PC-3 (cell line): ENCODE measurements around the gene ABCC8. TPM values are rescaled to one million over a fixed set of nuclear protein-coding genes. Genes with fewer than 3 reads are reported as not detected.

Source experiments
- ATAC-seq: fragments of 200-7000 bp; cut with Tn5 transposase; 2 replicates; pipeline ENCODE4 v1.9.1; 2020; ENCODE audit warnings: mild to moderate bottlenecking, moderate library complexity
- BruUV-seq: library from RNA; stranded (reverse); fragments of 400-500 nt; replicated peaks from 2 replicates; lab custom pipeline; 2021; lab: Mats Ljungman, UMichigan
- CTCF ChIA-PET: fragments of 300-600 bp; sonication (Branson Sonifier 250); formaldehyde crosslinking; loops from one replicate; lab custom pipeline; 2022; ENCODE audit warnings: antibody characterized with exemption; lab: Charles Lee
- POLR2A ChIA-PET: fragments of 300-600 bp; sonication (Branson Sonifier 250); formaldehyde crosslinking; loops from one replicate; lab custom pipeline; 2022; ENCODE audit warnings: antibody characterized with exemption; ENCODE audit not compliant: unreplicated experiment; lab: Charles Lee
- DNase-seq: peaks from one replicate; pipeline ENCODE4 v3.0.0-alpha.2; 2015
- H2AFZ ChIP-seq: fragments of 300-600 bp; sonication (generic); 2 replicates; pipeline ENCODE4 v1.6.0; 2016; ENCODE audit warnings: antibody characterized with exemption, low read length
- H3F3A ChIP-seq: fragments of 300-600 bp; sonication (generic); one replicate; pipeline ENCODE4 v1.6.0; 2017; ENCODE audit warnings: antibody characterized with exemption, low read length, control low read depth, mild to moderate bottlenecking; ENCODE audit not compliant: unreplicated experiment
- H3K27ac ChIP-seq: fragments of 300-600 bp; sonication (generic); 2 replicates; pipeline ENCODE4 v1.5.1; 2016; ENCODE audit warnings: mild to moderate bottlenecking, low read length
- H3K27me3 ChIP-seq: fragments of 300-600 bp; sonication (generic); 2 replicates; pipeline ENCODE4 v1.6.1; 2016; ENCODE audit warnings: low read length, mixed read lengths
- H3K36me3 ChIP-seq: fragments of 300-600 bp; sonication (generic); 2 replicates; pipeline ENCODE4 v1.6.1; 2016; ENCODE audit warnings: low read depth, mixed run types, low read length, mixed read lengths
- H3K4me1 ChIP-seq: fragments of 300-600 bp; sonication (generic); 2 replicates; pipeline ENCODE4 v1.5.1; 2016; ENCODE audit warnings: low read length; ENCODE audit not compliant: insufficient read depth
- H3K4me2 ChIP-seq: fragments of 300-600 bp; sonication (generic); 2 replicates; pipeline ENCODE4 v1.6.0; 2016; ENCODE audit warnings: low read length
- H3K4me3 ChIP-seq: fragments of 300-600 bp; sonication (generic); 2 replicates; pipeline ENCODE4 v1.5.1; 2016; ENCODE audit warnings: mild to moderate bottlenecking, low read length, mixed read lengths
- H3K79me2 ChIP-seq: fragments of 300-600 bp; sonication (generic); 2 replicates; pipeline ENCODE4 v1.6.1; 2017; ENCODE audit warnings: low read length, mixed read lengths
- H3K9ac ChIP-seq: fragments of 300-600 bp; sonication (generic); 2 replicates; pipeline ENCODE4 v1.6.0; 2016; ENCODE audit warnings: mild to moderate bottlenecking, low read length
- H3K9me2 ChIP-seq: fragments of 300-600 bp; sonication (generic); replicated peaks from 2 replicates; pipeline ENCODE4 v1.6.1; 2016; ENCODE audit warnings: mixed run types, low read length, mixed read lengths
- H3K9me3 ChIP-seq: fragments of 300-600 bp; sonication (generic); 2 replicates; pipeline ENCODE4 v1.6.1; 2016; ENCODE audit warnings: low read length, mixed read lengths
- H4K20me1 ChIP-seq: fragments of 300-600 bp; sonication (generic); 2 replicates; pipeline ENCODE4 v1.6.1; 2016; ENCODE audit warnings: low read length, mixed read lengths
- CTCF ChIP-seq: fragments of 300-600 bp; sonication (generic); conservative IDR thresholded peaks from 2 replicates; pipeline ENCODE4 v1.5.1; 2017; ENCODE audit warnings: antibody characterized with exemption, low read depth, mild to moderate bottlenecking, low read length
- EZH2 ChIP-seq: fragments of 300-600 bp; sonication (generic); IDR thresholded peaks from one replicate; pipeline ENCODE4 v1.6.1; 2017; ENCODE audit warnings: antibody characterized with exemption, mild to moderate bottlenecking, low read length; ENCODE audit not compliant: unreplicated experiment
- EZH2phosphoT487 ChIP-seq: fragments of 300-600 bp; sonication (generic); IDR thresholded peaks from 2 replicates; pipeline ENCODE4 v1.6.1; 2018; ENCODE audit warnings: mild to moderate bottlenecking, antibody characterized with exemption, low read length, borderline replicate concordance
- intact Hi-C: fragments of 100-400 bp; cut with micrococcal nuclease; formaldehyde crosslinking; loops from 2 replicates; pipeline ENCODE4 v1.9.0; 2023
- total RNA-seq: library from RNA; depleted of rRNA; stranded (reverse); fragments of >200 nt; gene quantifications from 2 replicates; pipeline ENCODE4 v1.2.3, GENCODE V29; 2014

Gene ABCC8
- total RNA-seq, 1 experiment from 2014 or later: not detected

GRCh38 chr11:17500673-17501072 is 24.0 kb upstream of the ABCC8 start:
- Histone ChIP-seq H2AFZ (no peak overlapping the region), H3K4me3 (no peak overlapping the region), H3K36me3 (no peaks in the 10 kb centered on the region), H3K9me2 (no peaks in the 10 kb centered on the region), H3K27ac (no peak overlapping the region), H3F3A (no peaks in the 10 kb centered on the region), H3K4me1 (no peaks in the 10 kb centered on the region), H3K9ac (no peak overlapping the region), H3K27me3 (no peaks in the 10 kb centered on the region), H4K20me1 (no peaks in the 10 kb centered on the region), H3K4me2 (no peak overlapping the region), H3K9me3 (no peaks in the 10 kb centered on the region), H3K79me2 (no peaks in the 10 kb centered on the region)
- intact Hi-C loops: loop anchor here (10.0 kb wide), 1 partner anchor 266 kb away; no protein-coding TSS in a partner anchor
- ChIA-PET POLR2A (no interaction called here), CTCF (no interaction called here)
- DNase-seq (no peak), ATAC-seq (no peak)
- BruUV-seq: no TSS peak
- TF ChIP-seq EZH2 (no peak), CTCF (no peak), EZH2phosphoT487 (no peak)

GRCh38 chr11:17498475-17498874 is 21.8 kb upstream of the ABCC8 start:
- Histone ChIP-seq H4K20me1 (no peaks in the 10 kb centered on the region), H2AFZ (no peak overlapping the region), H3F3A (no peaks in the 10 kb centered on the region), H3K9me3 (no peaks in the 10 kb centered on the region), H3K27me3 (no peaks in the 10 kb centered on the region), H3K4me1 (no peaks in the 10 kb centered on the region), H3K36me3 (no peaks in the 10 kb centered on the region), H3K27ac (no peak overlapping the region), H3K9ac (no peak overlapping the region), H3K79me2 (no peaks in the 10 kb centered on the region), H3K4me3 (no peak overlapping the region), H3K4me2 (no peak overlapping the region), H3K9me2 (no peaks in the 10 kb centered on the region)
- TF ChIP-seq EZH2 (no peak), CTCF (peak; percentile 43; the same call in 1 of the 2 replicates), EZH2phosphoT487 (no peak)
- BruUV-seq: no TSS peak
- DNase-seq: peak; percentile 29
- intact Hi-C loops: no loop called here
- POLR2A ChIA-PET: no interaction called here
- ATAC-seq: peak; percentile 61
- CTCF ChIA-PET: interaction anchor here (0.6 to 1.4 kb wide), 3 partner anchors 29 to 115 kb away, joined by 3 to 5 read pairs (median 4); no protein-coding TSS in a partner anchor

- BruUV-seq: no TSS peak
- no peak for ATAC-seq
These were observed 21.4 kb upstream of the ABCC8 start for GRCh38 chr11:17498058-17498457.

More at GRCh38 chr11:17498058-17498457, 21.4 kb upstream of the ABCC8 start:
- Histone ChIP-seq H3K4me3 (no peak overlapping the region), H3K9ac (no peak overlapping the region), H3K9me2 (no peaks in the 10 kb centered on the region), H3K4me1 (no peaks in the 10 kb centered on the region), H3K36me3 (no peaks in the 10 kb centered on the region), H3K27me3 (no peaks in the 10 kb centered on the region), H4K20me1 (no peaks in the 10 kb centered on the region), H3K9me3 (no peaks in the 10 kb centered on the region), H3K4me2 (no peak overlapping the region), H3K27ac (no peak overlapping the region), H2AFZ (no peak overlapping the region), H3K79me2 (no peaks in the 10 kb centered on the region), H3F3A (no peaks in the 10 kb centered on the region)
- TF ChIP-seq CTCF (no peak), EZH2 (no peak), EZH2phosphoT487 (no peak)
- DNase-seq: no peak
- ChIA-PET CTCF (interaction anchor here (1.4 kb wide), 1 partner anchor 114 kb away, joined by 5 read pairs; no protein-coding TSS in a partner anchor), POLR2A (no interaction called here)
- intact Hi-C loops: no loop called here
